GM12878 (cell line): ENCODE results near the gene ZBTB3. TPM values are rescaled to one million over a fixed set of nuclear protein-coding genes. Genes with fewer than 3 reads are reported as not detected.
A peak's percentile ranks its signal among the peaks of the same experiment; 100 is the strongest.

ENCODE experiments used
- ATAC-seq: fragments of 200-7000 bp; cut with Tn5 transposase; 3 replicates; pipeline ENCODE4 v1.9.1; 2020; ENCODE audit warnings: mild to moderate bottlenecking, moderate library complexity
- BruUV-seq: library from RNA; stranded (reverse); fragments of 400-500 nt; replicated peaks from 2 replicates; lab custom pipeline; 2021; lab: Mats Ljungman, UMichigan
- CTCF ChIA-PET: fragments of 300-600 bp; sonication (Branson Sonifier 250); formaldehyde crosslinking; extraction: SDS; loops from one replicate; lab custom pipeline; 2021; ENCODE audit warnings: inconsistent platforms; lab: Yijun Ruan, JAX
- POLR2A ChIA-PET: fragments of 350-600 bp; formaldehyde crosslinking; extraction: SDS; loops from one replicate; lab custom pipeline; 2021; ENCODE audit warnings: inconsistent platforms; lab: Charles Lee
- RAD21 ChIA-PET: fragments of 300-600 bp; sonication (Branson Sonifier 250); formaldehyde crosslinking; loops from one replicate; lab custom pipeline; 2023; ENCODE audit warnings: antibody characterized with exemption; ENCODE audit not compliant: unreplicated experiment; lab: Charles Lee
- SMC1A ChIA-PET: fragments of 300-600 bp; sonication (Branson Sonifier 250); formaldehyde crosslinking; loops from one replicate; lab custom pipeline; 2023; ENCODE audit not compliant: unreplicated experiment, uncharacterized antibody; lab: Charles Lee
- DNase-seq: peaks from one replicate; pipeline ENCODE4 v3.0.0-alpha.2; 2011; ENCODE audit warnings: low read depth, low spot score
- FAIRE-seq: peaks from 3 replicates; lab custom pipeline; 2011; peaks lifted over from hg19 to GRCh38; lab: Jason Lieb, UNC
- H2AFZ ChIP-seq: 2 replicates; pipeline ENCODE4 v1.6.0; 2011; ENCODE audit warnings: low read depth, low read length, control low read depth; ENCODE audit not compliant: control insufficient read depth
- H3K27ac ChIP-seq: 2 replicates; pipeline ENCODE4 v1.5.1; 2011; ENCODE audit warnings: control low read depth; ENCODE audit not compliant: control insufficient read depth, insufficient read depth
- H3K27me3 ChIP-seq, 2 experiments: replicated peaks in 1 of 2; 2 replicates each; pipeline versions ENCODE4 v1.6.0 to v1.6.1; 2011; ENCODE audit warnings: low read length in 1 of 2; ENCODE audit not compliant: control insufficient read depth in 2 of 2, insufficient read depth in 2 of 2
- H3K36me3 ChIP-seq, 2 experiments: 2 replicates each; pipeline ENCODE4 v1.5.1; 2011; ENCODE audit warnings: low read length in 1 of 2; ENCODE audit not compliant: control insufficient read depth in 2 of 2, insufficient read depth in 2 of 2
- H3K4me1 ChIP-seq: 2 replicates; pipeline ENCODE4 v1.6.1; 2011; ENCODE audit warnings: mild to moderate bottlenecking, low read length, moderate library complexity, mixed read lengths; ENCODE audit not compliant: control insufficient read depth, insufficient read depth
- H3K4me2 ChIP-seq: 2 replicates; pipeline ENCODE4 v1.6.0; 2011; ENCODE audit warnings: control low read depth; ENCODE audit not compliant: control insufficient read depth, insufficient read depth
- H3K4me3 ChIP-seq: fragments of 200-600 bp; sonication (generic); 2 replicates; pipeline ENCODE4 v1.5.1; 2016
- H3K79me2 ChIP-seq: 2 replicates; pipeline ENCODE4 v1.6.0; 2011; ENCODE audit warnings: low read length; ENCODE audit not compliant: control insufficient read depth, insufficient read depth
- H3K9ac ChIP-seq: 2 replicates; pipeline ENCODE4 v1.8.0; 2011; ENCODE audit warnings: low read length, control low read depth, mixed read lengths; ENCODE audit not compliant: control insufficient read depth, insufficient read depth
- H3K9me3 ChIP-seq: replicated peaks from 3 replicates; pipeline ENCODE4 v1.5.1; 2011; ENCODE audit warnings: mild to moderate bottlenecking, low read length; ENCODE audit not compliant: control insufficient read depth, insufficient read depth
- H4K20me1 ChIP-seq: 2 replicates; pipeline ENCODE4 v1.6.0; 2011; ENCODE audit not compliant: control insufficient read depth, insufficient read depth
- BCL3 ChIP-seq: IDR thresholded peaks from 2 replicates; pipeline ENCODE4 v1.6.1; 2011; ENCODE audit warnings: borderline replicate concordance, low read depth, mild to moderate bottlenecking, moderate library complexity, low read length; ENCODE audit not compliant: insufficient read depth, poor library complexity, severe bottlenecking
- E2F8 ChIP-seq: fragments of 450-650 bp; IDR thresholded peaks from 2 replicates; pipeline ENCODE4 v1.6.1; 2018; ENCODE audit warnings: mild to moderate bottlenecking, low read depth, moderate library complexity; ENCODE audit not compliant: partially characterized antibody
- FOXK2 ChIP-seq: fragments of 450-650 bp; IDR thresholded peaks from 2 replicates; pipeline ENCODE4 v1.6.1; 2017; ENCODE audit warnings: mild to moderate bottlenecking, moderate library complexity
- WGBS: methylation state at CpG from one replicate; pipeline ENCODE4 v1.1.6; 2016; ENCODE audit warnings: low lambda C conversion rate; ENCODE audit not compliant: insufficient replicate concordance, insufficient coverage; ENCODE audit errors: missing lambda C conversion rate; 5-methylcytosine and 5-hydroxymethylcytosine counted together
- in situ Hi-C: fragments of 300-500 bp; cut with MboI; formaldehyde crosslinking; loops from 9 replicates; pipeline ENCODE4 v1.14.3; 2018; ENCODE audit warnings: mixed read lengths
- intact Hi-C: fragments of 100-400 bp; cut with micrococcal nuclease; formaldehyde crosslinking; loops from one replicate; pipeline ENCODE4 v1.14.2; 2022; ENCODE audit not compliant: unreplicated experiment
- polyA plus RNA-seq, 11 experiments: library from polyadenylated mRNA; depleted of rRNA in 4 of 11; unstranded in 6 of 11; stranded (reverse) in 5 of 11; fragments of >200 nt; fragmentation: Nextera tagmentation in 4 of 11; fragmentation: Illumina TruSeq in 1 of 11; extraction: Ambion mirVana in 4 of 11; extraction: Trizol in 1 of 11; gene quantifications; 1 replicate in 1 of 11; 2 replicates in 10 of 11; pipeline versions ENCODE4 v1.2.1 to v1.2.3, GENCODE V29; 2011 to 2016; ENCODE audit warnings: inconsistent platforms in 2 of 11, missing spikeins in 2 of 11, low read depth in 1 of 11
- total RNA-seq, 4 experiments: library from RNA; depleted of rRNA in 3 of 4; stranded (reverse); fragments of >200 nt in 3 of 4; fragmentation: Illumina TruSeq in 1 of 4; extraction: Trizol in 1 of 4; gene quantifications; 2 replicates each; pipeline versions ENCODE4 v1.2.1 to v1.2.3, GENCODE V29; 2013 to 2021

Gene ZBTB3
- total and polyA plus RNA-seq, 10 of the 15 experiments (the other 5 are each of a cell fraction or from before 2014, with no cell fraction given), result 1.4 to 7.7 (median 4.8) TPM

- no peak overlapping the region for H2AFZ ChIP-seq
- ChIA-PET RAD21 (interaction anchor here (0.6 to 0.9 kb wide), 2 partner anchors 11 to 110 kb away, joined by 3 to 4 read pairs; partner anchors contain the start of genes C11orf98, CSKMT and TMEM179B), CTCF (interaction anchor here (1.3 to 9.6 kb wide), 3 partner anchors 11 to 101 kb away, joined by 3 to 85 read pairs (median 5); partner anchors contain the start of gene TMEM179B)
- DNase-seq, result no peak
- H3K4me3 ChIP-seq, result no peak overlapping the region
- H3K9me3 ChIP-seq, result no peaks in the 10 kb centered on the region
- H3K36me3 ChIP-seq, result peaks cover 4 to 13% of the 10 kb centered on the region in 2 experiments; a peak in 2 of 4 replicates
- H3K4me2 ChIP-seq, result no peak overlapping the region
- H3K9ac ChIP-seq, result no peak overlapping the region
- WGBS, result 92% methylated on average over 17 of the region's 17 CpGs
- H3K4me1 ChIP-seq, result peaks cover 8% of the 10 kb centered on the region
- no peak for FAIRE-seq
- no TSS peak for BruUV-seq
- ATAC-seq, result no peak
- no peak for TF ChIP-seq E2F8
- TF ChIP-seq BCL3, result peak; percentile 18
- no peak for TF ChIP-seq FOXK2
- TF ChIP-seq, all 136 proteins: peak for 1
- H3K79me2 ChIP-seq, result peaks cover 12% of the 10 kb centered on the region
- H3K27ac ChIP-seq, result no peak overlapping the region
- intact Hi-C loops (no loop called here), in situ Hi-C loops (no loop called here)
- POLR2A ChIA-PET, result interaction anchor here (1.0 to 1.6 kb wide), 3 partner anchors 11 to 22 kb away, joined by 3 to 7 read pairs (median 3); partner anchors contain the start of gene ZBTB3
- H3K27me3 ChIP-seq, result no peaks in the 10 kb centered on the region
- SMC1A ChIA-PET, result interaction anchor here (1.2 to 1.8 kb wide), 3 partner anchors 9 to 106 kb away, joined by 3 to 6 read pairs (median 3); no protein-coding TSS in a partner anchor
- H4K20me1 ChIP-seq, result no peaks in the 10 kb centered on the region
Measured at GRCh38 chr11:62775646-62776045, 21.7 kb upstream of the ZBTB3 start.
